GM19467 (cell line): ENCODE data around the gene ACTL6B.
"Not testable (repeated sequence)": the region's sequence is repeated elsewhere in the genome, so short reads cannot be mapped to it uniquely, and the experiment has no call there.

Experiments used
- ATAC-seq: cut with Tn5 transposase; IDR thresholded peaks from one replicate; pipeline ENCODE4 v1.9.1; 2021; ENCODE audit warnings: mild to moderate bottlenecking, moderate library complexity; ENCODE audit not compliant: unreplicated experiment

The ACTL6B gene

GRCh38 chr7:100671353-100672327, 15.4 kb upstream of the ACTL6B start:
- no peak for ATAC-seq

DNA sequence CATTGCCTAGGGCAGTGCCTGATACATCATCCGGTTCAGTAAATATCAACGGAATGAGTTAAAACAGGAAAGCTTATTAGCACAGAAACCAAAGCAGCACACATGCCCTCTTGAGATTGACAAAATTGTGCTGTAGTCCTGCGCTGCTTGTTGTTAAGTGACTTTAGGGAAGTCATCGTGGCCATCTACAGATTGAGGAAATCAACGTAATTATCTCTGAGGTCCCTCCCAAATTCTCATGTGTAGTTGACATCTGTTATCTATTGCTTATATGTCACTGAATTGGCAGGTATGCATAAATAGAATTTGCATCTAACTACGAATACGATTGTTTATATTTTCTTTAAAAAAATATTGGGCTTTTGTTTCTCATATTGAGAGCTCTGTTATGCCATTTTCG, 13.8 kb upstream of the ACTL6B start:
- no peak for ATAC-seq

- ATAC-seq = not testable (repeated sequence)
Measured at GRCh38 chr7:100669106-100669505, 12.9 kb upstream of the ACTL6B start.

GRCh38 chr7:100668069-100668449, 11.8 kb upstream of the ACTL6B start:
- ATAC-seq = no peak

- no peak for ATAC-seq
Measured at GRCh38 chr7:100667331-100668068, 11.3 kb upstream of the ACTL6B start.

DNA sequence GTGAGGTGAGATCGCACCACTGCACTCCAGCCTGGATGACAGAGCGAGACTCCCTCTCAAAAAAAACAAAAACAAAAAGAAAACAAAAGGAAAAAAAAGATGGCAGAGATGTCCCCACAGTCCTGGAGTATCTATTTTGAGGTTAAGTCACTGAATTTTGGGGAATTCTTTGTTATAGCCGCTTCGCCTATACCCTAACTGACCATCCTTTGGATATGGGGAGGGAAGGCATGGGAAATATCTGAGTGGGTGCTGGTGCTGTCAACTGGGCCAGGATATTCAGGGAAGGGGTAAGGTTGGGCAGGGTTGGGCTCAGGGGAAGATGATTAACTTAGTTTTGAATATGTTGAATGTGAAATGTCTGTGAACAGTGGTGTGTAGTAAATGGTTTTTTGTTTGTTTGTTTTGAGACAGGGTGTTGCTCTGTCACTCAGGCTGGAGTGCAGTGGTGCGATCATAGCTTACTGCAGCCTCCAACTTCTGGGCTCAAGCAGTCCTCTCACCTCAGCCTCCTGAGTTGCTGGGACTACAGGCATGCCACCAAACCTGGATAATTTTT, 9.0 kb upstream of the ACTL6B start:
- no peak for ATAC-seq

GRCh38 chr7:100662194-100662776, 6.0 kb upstream of the ACTL6B start:
- ATAC-seq = not testable (repeated sequence)

- no peak for ATAC-seq
Measured at GRCh38 chr7:100654908-100655831, 1.1 kb downstream of the ACTL6B start.

GRCh38 chr7:100649826-100650565, 6.3 kb downstream of the ACTL6B start:
- no peak for ATAC-seq

GRCh38 chr7:100642534-100642907, 13.7 kb downstream of the ACTL6B start:
- no peak for ATAC-seq

DNA sequence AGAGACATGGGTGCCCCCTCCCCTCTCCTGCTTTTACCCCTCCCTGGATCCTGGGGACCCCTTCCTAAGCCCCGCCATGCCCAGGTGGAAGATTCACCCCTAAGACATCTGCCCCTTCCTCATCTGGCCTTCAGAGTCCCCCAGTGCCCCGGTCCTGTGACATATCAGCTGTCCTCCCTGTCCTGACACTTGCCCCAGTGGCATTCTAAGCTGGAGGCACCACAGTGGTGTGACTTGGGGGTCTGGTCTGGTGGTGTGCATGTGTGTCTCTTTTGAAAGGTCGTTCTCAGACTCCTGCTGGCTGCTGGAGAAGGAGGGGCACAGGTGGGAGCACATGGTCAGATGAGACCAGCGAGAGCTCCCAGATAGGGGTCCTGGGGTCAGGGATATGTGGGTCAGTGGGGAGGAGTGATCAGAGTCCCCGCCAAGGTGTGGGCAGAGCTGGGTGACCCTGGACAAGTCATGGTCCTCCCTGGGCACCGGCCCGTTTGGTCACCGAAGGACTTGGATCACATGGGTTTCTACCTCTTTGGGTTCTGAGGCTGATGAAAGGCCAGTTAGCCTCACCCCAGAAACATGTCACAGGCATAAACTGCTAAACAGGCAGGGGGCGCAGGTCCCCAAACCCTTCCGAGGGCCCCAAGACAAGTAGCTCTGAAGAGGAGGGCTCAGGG, 14.3 kb downstream of the ACTL6B start:
- no peak for ATAC-seq

DNA sequence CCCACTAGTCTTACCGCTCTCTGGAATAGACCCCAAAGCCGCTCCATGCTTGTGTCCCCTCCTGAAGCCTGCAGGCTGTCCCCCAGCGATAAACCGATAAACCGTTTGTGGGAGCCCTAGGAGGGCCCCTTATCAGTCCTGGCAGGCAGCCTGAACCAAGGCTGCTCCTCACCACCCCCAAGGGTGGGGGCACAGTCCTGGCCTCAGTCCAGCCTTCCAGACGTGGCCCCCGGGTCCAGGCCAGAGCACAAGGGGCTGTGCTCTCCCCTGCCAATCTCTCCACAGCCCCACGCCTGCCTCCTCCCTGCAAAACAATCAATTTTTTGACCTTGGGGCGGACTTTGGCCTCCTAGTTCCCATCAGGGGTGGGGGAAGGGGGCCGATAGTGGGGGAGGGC, 14.8 kb downstream of the ACTL6B start, which contains the start of gene TFR2:
TSS of gene TFR2 (minus strand) at position 90 of the 397 bp plus-strand sequence. CDS start at position 47, 43 bp downstream.
- no peak for ATAC-seq

GRCh38 chr7:100640517-100641440, 15.5 kb downstream of the ACTL6B start:
- no peak for ATAC-seq

DNA sequence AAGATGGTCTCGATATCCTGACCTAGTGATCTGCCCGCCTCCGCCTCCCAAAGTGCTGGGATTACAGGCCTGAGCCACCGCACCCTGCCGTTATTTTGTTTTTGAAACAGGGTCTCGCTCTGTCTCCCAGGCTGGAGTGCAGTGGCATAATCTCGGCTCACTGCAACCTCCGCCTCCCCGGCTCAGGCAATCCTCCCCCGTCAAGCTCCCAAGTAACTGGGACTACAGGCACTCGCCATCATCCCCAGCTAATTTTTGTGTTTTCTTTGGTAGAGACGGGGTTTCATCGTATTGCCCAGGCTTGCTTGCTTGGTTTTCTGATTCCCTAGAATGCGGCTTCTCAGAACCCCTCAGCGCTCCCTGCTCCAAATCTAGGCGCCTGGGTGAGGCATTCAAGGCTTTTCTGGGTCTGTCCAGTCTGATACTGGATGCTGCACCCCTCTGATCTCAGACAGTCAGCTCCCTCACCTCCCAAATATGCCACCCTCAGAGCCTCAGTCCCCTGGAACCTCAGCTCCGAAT, 16.2 kb downstream of the ACTL6B start:
- no peak for ATAC-seq

- ATAC-seq = no peak
Measured at GRCh38 chr7:100632951-100633717, 23.1 kb downstream of the ACTL6B start.

DNA sequence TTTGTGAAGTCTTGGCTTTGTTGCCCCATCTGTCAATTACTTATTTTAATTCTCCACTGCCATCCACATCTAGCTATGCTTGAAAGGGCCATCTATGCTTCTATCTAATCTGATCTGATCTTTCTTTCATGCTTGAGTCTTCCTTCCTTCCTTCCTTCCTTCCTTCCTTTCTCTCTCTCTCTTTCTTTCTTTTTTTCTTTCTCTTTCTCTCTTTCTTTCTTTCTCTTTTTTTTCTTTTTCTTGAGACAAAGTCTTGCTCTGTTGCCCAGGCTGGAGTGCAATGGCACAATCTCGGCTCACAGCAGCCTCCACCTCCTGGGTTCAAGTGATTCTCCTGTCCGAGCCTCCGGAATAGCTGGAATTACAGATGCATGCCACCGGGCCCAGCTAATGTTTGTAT, 26.2 kb downstream of the ACTL6B start:
- ATAC-seq = no peak
